GM18511 (cell line): ENCODE measurements around the gene ZSCAN23.
"Not testable (repeated sequence)": the region's sequence is repeated elsewhere in the genome, so short reads cannot be mapped to it uniquely, and the experiment has no call there.

Experiments
- ATAC-seq: cut with Tn5 transposase; IDR thresholded peaks from one replicate; pipeline ENCODE4 v1.9.1; 2021; ENCODE audit warnings: mild to moderate bottlenecking, moderate library complexity; ENCODE audit not compliant: unreplicated experiment

The ZSCAN23 gene

DNA sequence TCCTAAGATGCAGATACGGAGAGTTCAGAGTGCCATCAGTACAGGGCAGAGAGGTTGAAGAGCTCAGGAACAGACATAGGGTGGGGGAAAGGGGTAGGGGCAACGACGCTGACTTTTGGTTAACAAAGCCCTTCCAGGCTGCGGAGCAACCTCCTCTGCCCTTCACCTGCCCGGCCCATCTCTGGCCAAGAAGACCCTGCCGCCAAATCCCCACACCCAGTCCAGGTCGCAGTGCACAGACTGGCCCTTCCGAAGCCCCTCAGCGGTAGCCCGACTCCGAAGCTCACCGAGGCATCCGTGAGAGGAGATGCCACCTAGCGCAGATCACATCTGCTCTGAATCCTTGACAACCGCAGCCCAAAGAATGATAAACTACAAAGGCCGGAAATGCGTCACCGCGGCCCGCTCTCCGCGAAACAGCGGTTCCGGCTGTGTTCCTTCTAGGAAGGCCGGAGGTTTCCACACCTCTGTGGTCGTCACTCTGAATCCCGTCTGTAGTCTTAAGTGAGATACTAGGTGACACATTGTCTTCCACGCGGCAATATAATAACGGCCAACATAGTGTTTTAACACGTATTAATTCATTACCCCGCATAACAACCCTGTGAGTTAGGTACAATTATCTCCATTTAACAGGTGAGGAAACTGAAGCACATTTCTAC is at the start of gene ZSCAN23:
Gene ZSCAN23, minus strand, starts transcription at position 380 of the 662 bp plus-strand sequence. CDS start 7,225 bp downstream, outside the sequence.
- peak; percentile 96 for ATAC-seq

DNA sequence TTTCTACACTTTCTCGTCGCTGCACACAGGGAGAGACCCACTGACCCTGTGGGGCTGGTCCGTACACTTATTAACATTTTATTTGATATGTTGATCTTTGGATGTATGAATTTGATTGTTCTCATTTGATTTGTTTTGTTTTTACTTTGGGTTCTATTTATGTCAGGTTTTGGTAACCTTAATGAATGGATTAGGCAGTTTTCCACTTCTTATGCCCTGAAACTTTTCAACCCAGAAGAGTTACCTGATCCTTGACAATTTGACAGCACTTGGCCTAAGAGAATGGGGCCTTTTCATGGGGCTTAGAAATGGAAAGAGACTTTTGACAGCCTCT is 48.7 kb upstream of the ZSCAN23 start:
- no peak for ATAC-seq

DNA sequence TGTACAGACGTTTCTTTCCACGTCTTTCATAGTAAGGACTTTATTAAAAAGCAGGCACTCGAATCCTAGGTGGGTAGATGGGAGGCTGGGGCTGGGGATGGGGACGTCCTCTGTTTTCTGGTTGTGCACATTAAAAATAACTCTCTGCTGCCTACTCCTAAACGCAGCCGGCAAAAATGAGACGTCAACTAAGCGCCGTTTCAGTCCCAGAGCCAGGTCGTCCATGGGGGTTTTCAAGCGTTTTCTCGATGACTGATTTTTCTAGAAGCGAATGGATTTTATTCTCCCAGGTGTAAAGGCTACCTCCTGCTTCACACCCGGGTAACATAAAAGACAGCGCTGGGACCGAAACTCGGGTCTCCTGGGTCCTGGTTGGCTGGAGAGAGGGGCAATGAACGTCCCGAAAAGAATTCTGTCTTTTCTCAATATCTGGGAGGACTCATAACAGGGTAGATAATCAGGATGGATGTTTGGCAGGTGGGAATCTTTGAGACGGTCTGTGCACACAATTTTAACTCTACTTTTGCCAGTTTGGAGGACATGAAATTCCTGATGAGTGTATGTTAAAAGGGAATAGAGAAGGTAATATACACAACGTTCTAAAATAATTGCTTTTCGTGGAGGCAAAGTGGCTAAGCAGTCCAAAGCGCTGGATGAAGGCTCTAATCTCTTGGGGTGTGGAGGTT is 47.1 kb upstream of the ZSCAN23 start:
- ATAC-seq: no peak

DNA sequence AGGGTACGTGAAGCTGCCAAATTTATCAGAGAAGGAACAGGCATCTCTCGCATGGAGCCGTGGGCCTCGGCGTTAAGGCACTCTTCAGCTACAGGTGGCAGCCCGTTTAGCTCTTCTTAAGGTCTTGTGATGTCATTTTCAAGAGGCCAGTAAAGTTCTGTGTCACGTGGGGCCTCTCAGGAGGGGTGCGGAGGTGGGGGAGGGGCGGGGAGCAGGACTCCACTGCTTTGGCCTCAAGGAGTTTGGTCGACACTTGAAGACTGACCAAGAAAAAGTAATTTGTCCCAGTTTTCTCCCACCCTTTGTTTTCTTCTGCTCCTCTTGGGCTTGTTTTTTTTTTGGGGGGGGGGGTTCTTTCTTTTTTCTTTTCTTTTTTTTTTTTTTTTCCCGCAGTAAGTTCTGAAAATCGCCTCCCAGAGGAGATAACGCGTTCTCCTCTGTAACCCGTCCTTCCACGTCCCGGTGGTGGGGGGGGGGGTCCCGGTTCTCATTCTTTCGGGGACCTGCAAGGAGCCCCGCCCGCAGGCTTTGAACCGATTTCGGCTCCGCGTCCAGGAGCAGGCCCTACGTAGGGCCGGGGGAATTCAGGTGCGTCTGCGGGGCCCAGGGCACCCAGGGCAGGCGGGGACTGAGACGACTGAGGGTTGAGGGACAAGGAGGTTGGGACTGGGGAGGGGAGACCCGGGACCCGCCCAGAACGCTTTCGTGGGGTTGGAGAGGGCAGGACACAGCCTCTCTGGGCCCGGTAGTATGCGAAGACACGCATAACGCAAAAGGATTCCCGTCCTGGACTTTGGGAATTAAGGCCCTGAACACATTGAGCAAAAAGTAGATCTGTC is 46.3 kb upstream of the ZSCAN23 start:
- peak; percentile 55 for ATAC-seq

DNA sequence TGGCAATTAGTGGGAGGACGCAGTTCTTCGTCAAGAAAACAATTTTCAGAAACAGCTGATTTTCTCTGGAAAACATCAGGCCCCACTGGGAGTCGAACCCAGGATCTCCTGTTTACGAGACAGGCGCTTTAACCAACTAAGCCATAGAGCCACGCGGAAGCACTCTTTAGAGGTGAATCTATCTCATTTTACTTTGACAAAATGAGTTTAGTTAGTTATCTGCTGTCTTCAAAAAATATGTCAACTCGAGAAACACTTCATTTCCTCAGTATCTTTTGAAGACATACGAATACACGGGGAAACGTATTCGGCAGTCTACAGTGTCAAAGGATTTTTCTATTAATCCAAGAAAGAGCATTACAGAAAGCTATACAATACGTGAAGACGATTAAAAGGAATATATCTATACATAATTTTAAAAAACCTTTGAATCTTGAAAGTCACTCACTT is 45.6 kb upstream of the ZSCAN23 start:
- ATAC-seq: no peak

DNA sequence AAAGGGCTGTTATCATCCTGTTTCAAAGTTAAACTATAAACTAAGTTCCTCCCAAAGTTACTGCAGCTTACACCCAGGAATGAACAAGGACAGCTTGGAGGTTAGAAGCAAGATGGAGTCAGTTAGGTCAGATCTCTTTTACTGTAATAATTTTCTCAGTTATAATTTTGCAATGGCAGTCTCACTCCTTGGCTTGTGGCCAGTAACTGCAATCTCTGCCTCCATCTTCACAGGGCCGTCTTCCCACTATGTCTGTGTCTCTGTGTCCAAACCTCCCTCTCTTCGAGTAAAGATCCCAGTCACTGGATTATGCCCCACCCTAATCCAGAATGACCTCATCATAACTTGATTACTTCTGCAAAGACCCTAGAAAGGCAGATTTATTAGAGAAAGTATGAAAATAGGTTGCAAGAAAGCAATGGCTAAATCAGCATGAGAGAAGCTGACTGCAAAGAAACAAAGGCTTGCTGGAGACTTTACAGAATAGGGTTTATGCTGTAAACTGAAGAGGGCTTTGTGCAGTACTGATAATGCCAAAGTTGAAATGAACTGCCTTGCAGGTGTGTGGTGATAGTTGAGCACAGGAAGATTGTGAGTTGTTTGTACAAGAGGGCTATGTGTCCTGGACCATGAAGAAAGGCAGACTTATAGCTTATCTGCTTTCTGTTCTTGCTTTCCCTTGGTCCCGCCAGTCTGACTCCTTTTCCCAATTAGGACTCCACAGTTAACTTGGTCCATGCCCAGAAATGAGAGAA is 43.9 kb upstream of the ZSCAN23 start:
- ATAC-seq: no peak

DNA sequence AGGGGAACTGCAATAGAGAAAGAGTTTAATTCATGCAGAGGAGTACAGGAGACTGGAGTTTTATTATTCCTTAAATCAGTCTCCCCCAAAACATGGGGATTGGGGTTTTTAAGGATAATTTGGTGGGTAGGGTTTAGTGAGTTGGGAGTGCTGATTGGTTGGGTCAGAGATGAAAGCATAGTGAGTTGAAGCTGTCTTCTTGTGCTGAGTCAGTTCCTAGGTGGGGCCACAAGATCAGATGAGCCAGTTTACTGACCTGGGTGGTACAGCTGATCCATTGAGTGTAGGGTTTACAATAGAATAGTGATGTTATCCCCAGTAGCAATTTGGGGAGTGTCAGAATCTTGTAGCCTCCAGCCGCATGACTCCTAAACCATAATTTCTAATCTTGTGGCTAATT is 43.2 kb upstream of the ZSCAN23 start:
- ATAC-seq: no peak

DNA sequence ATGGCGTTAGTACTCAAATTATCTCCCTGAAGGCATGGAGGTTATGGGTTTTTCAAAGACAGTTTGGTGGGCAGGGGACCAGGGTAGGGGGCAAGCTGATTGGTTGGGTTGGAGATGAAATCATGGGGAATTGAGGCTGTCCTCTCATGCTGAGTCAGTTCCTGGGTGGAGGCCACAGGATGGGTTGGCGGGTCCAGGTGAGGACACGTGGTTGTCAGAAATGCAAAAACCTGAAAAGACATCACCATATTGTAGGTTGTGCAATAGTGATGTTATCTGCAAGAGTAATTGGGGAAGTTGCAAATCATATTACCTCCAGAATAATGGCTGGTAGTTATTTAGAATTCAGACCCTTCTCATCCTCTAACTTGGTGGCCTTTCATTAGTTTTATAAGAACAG is 42.2 kb upstream of the ZSCAN23 start:
- ATAC-seq: no peak

DNA sequence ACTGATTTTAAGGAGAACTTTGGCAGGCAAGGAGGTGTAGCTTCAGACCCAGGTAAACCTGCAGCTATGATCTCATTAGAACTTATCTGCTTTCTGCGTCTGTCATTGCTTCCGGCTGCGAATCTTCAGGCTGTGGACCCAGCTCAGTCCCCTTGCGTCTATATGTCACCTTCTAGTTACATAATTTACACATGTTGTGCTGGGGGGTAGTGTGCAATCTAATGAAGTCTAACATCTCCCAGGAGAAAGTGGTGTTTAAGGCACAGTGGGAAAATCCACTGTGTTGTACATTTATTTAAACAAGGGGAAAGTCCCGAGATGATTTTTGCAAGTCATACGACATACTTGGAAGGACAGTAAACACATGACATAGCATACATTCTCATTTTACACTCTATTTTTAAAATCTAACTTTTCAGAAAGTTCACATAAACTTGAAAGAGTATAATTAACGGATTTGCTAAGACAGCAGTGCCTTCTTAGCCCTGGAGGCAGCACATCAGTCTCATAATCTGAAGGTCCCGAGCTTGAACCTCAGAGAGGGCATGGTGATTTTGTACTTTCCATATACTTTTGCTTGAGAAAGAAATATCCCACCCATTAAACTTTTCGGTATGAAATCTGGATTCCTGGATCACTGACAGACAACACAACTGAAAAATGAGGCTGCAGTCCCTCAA is 37.1 kb upstream of the ZSCAN23 start:
- no peak for ATAC-seq

DNA sequence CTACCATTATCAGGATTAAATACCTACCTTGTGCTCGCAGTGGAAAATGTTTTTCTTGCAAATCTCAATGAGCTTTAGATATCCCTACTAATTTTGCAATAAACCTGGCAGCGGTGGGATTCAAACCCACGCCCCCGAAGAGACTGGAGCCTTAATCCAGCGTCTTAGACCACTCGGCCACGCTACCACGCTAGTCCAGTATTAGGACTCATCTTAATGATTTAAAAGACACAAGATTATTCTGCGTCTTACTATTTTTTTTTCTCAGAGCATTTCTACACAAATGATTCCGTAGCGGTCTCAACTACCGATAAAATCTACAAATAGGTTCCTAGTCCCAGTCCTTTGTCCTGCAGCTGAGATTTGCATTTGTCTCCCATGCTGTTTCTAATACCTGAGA is 35.2 kb upstream of the ZSCAN23 start:
- no peak for ATAC-seq

DNA sequence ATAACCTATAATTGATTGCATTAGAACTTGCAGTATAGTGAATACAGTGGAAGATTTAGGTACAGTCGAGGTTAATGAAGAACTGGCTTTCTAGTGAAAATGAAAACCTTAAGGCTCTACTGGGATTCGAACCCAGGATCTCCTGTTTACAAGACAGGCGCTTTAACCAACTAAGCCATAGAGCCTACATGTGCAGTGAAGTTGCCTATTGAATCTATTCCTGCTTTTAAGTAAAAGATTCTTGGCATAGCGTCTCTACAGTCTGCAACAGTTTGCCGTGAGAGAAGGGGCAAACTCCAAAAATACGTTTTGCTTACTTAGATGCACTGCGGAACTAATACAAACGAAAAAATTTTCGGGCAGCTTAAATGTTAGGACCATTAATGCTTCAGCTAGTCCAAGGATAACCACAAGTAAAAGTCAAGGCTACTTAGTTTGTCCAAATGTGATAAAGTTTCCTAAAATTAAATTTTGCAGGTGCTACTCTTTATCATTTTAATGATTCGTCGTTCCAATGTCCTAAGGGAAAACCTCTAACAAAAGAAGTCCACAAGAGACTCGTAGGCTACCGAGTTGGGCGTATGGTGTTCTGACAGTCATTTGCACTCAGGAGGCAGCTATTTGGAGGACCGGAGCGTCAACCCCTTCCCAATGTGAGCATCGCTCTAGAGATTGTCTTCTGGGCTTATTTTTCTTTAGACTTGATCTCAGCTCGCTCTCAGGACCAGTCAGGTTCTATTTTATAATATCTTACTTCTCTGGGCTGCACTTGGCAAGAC is 31.3 kb upstream of the ZSCAN23 start:
- ATAC-seq: no peak

DNA sequence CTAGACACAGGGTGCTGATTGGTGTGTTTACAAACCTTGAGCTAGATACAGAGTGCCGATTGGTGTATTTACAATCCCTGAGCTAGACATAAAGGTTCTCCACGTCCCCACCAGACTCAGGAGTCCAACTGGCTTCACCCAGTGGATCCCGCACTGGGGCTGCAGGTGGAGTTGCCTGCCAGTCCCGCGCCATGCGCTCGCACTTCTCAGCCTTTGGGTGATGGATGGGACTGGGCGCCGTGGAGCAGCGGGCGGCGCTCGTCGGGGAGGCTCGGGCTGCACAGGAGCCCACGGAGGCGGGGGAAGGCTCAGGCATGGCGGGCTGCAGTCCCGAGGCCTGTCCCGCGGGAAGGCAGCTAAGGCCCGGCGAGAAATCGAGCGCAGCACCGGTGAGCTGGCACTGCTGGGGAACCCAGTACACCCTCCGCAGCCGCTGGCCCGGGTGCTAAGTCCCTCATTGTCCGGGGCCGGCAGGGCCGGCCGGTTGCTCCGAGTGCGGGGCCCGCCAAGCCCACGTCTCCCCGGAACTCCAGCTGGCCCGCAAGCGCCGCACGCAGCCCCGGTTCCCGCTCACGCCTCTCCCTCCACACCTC is 26.0 kb upstream of the ZSCAN23 start:
- not testable (repeated sequence) for ATAC-seq

DNA sequence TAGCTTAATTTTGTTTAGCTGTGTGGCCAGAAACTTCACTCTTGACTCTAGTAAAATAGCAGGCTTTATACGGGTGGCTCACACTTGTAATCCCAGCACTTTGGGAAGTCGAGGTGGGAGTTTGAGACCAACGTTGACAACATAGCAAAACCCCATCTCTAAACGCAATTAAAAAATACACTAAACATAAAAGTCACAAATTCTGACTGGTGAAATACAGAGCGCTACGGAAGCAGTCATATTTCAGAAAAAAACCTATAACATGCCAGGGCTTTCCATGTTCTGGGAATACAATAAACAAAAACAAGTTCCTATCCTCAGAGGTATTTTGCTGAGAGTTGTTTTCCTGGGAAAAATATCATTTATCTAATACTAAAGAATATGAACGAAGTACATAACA is 24.8 kb upstream of the ZSCAN23 start:
- no peak for ATAC-seq

DNA sequence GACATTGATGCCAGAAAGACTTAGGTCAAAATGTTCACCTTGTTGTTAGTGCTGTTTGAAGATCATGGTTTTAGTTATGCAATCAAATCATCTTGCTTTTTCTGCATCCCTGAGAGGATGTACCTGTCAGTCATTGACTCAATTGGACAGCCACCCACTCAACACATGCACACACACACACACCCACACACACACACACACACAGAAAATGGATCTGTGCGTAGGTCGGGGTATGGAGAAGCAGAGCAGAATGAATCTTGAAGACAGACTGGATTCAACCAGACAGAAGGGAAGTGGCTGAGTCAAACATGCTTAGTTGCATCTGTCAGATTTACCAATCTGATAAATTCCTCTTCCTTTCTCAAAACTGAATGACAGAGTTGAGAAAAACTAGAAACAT is 19.1 kb upstream of the ZSCAN23 start:
- ATAC-seq: no peak

DNA sequence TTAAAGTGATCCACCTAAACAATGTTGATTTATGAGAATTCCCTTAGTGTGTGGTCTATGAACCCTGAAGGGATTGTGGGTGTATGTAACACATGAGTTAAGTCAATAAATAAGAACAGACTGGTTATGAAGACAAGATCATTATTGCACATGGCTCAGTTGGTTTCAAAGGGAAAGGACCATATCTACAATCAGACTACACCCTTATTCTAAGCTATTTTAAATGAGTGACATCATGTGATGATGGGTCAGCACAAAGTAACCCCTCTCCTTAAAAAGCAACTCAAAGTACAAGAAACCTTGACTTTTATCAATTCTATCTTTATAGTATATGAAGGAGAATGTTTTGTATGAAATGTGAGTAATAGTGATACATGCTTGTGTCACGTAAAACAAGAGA is 15.3 kb upstream of the ZSCAN23 start:
- ATAC-seq: no peak

DNA sequence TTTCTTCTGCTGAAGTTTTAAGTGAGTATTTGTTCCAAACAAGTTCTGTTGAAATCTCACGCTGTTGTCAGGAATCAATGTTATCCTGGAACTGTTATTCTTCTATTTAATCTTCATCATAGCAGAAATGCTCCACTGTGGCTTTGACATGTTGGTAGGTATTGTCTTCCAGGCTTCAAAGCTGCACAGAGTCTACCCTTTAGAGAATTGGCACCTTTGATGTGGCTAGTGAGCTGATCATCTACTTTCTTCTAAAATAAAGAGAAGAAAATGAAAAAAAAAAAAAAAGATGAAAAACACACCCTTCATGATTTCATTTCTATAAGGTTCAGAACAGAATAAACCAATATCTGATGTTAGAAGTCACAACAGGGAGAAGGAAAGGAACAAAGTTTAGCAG is 5.8 kb upstream of the ZSCAN23 start:
- no peak for ATAC-seq

DNA sequence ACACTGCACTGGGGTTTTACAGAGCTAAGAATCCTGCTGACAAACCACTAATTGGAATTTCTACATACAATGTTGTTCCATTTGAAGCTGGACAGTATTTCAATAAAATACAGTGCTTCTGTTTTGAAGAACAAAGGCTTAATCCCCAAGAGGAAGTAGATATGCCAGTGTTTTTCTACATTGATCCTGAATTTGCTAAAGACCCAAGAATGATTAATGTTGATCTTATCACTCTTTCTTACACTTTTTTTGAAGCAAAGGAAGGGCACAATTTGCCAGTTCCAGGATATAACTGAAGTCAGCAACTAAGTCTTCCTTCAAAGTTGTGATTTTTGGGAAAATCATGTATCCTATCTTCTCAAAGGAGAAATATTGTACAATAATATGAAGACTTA is 4.2 kb upstream of the ZSCAN23 start:
- not testable (repeated sequence) for ATAC-seq

DNA sequence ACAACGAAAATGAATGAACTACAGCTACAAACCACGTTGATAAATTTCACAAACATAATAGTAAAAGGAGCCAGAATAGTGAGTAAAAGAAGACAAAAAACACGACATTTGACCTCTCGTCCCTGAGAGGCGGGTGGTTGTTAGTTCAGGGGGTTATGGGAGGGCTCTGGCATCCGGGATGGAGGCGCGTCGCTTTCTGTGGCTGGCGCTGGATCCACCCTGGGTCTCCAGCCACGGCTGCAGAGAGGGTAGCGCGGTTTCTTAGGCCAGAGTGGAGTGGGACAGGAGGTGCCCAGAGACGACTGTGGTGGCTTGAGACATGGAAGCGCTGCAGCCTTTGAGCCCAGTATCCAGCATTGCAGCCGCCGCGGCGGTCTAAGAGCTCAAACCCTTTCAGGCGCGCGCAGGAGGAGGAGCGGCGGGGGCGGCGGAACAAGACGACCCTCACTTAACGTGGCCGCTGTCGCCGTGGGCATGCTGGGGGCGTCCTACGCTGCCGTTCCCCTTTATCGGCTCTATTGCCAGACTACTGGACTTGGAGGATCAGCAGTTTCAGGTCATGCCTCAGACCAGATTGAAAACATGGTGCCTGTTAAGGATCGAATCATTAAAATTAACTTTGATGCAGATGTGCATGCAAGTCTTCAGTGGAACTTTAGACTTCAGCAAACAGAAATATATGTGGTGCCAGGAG is 3.7 kb upstream of the ZSCAN23 start:
- no peak for ATAC-seq

DNA sequence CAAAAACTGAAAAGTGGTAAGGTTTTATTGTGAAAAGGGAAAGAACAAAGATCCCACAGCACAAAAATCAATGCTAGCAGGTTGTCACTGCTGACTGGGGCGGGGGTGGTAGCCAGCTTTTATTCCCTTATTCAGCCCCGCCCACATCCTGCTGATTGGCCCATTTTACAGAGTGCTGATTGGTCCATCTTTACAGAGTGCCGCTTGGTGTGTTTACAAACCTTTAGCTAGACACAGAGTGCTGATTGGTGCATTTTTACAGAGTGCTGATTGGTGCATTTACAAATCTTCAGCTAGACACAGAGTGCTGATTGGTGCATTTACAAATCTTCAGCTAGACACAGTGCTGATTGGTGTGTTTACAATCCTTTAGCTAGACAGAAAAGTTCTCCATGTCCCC is 1.5 kb upstream of the ZSCAN23 start:
- ATAC-seq: not testable (repeated sequence)
